ENCODE measurements around the gene FBRS. TPM values are rescaled to one million over a fixed set of nuclear protein-coding genes. Genes with fewer than 3 reads are reported as not detected.
A peak's percentile ranks its signal among the peaks of the same experiment; 100 is the strongest.
"Not testable (repeated sequence)": the region's sequence is repeated elsewhere in the genome, so short reads cannot be mapped to it uniquely, and the experiment has no call there.

Gene FBRS
- total RNA-seq, 1 donor from 2014 or later: 66.7 TPM

DNA sequence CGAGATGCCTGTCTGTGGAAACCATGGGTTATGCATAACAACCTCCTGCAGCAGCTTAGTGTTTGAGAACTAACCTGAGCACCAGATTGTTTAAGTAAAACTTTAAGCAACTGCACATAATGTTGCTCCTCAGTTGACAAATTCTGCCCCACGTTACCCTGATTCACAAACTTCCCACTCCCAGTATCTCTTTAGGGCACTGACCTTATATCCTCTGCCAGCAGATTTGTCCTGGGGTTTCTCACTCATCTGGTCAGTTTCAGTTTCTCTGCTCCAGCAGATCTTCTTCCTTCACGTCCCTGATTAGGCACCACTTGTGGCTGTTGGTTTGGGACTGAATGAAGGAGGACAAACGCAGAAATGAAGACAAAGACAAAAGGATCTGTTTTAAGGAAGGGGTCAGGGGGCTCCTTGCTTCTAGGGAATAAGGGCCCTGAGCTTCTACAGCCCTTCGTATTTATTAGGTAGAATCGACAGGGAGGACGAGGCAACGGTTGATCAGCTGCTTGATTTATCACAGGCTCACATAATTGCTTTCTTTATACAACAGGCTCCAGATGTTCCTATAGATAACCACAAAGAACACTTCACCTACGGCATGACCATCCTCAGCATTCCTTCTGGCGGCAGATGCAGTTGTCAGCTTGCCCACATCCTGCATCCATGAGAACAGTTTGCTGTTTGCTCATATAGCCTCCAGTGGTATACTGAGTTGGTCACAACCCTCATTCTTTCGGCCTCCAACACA, 34.5 kb upstream of the FBRS start:
- no peak overlapping the region for H3K4me3 Mint-ChIP-seq (ENCODE audit: unreplicated experiment)
- H3K36me3 Mint-ChIP-seq (ENCODE audit: unreplicated experiment): no peaks in the 10 kb centered on the region
- TF ChIP-seq, protein P1, sequence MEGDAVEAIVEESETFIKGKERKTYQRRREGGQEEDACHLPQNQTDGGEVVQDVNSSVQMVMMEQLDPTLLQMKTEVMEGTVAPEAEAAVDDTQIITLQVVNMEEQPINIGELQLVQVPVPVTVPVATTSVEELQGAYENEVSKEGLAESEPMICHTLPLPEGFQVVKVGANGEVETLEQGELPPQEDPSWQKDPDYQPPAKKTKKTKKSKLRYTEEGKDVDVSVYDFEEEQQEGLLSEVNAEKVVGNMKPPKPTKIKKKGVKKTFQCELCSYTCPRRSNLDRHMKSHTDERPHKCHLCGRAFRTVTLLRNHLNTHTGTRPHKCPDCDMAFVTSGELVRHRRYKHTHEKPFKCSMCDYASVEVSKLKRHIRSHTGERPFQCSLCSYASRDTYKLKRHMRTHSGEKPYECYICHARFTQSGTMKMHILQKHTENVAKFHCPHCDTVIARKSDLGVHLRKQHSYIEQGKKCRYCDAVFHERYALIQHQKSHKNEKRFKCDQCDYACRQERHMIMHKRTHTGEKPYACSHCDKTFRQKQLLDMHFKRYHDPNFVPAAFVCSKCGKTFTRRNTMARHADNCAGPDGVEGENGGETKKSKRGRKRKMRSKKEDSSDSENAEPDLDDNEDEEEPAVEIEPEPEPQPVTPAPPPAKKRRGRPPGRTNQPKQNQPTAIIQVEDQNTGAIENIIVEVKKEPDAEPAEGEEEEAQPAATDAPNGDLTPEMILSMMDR (IDR thresholded peaks at IDR 0.05; ENCODE audit: partially characterized antibody, unreplicated experiment): no peak
- no peak for DNase-seq
- no peak overlapping the region for H3K27ac Mint-ChIP-seq (ENCODE audit: unreplicated experiment)
- H3K27me3 Mint-ChIP-seq (ENCODE audit: unreplicated experiment): peaks cover 5% of the 10 kb centered on the region
- no peaks in the 10 kb centered on the region for H3K4me1 Mint-ChIP-seq (ENCODE audit: low read depth, unreplicated experiment)
- peaks cover 3% of the 10 kb centered on the region for H3K9me3 Mint-ChIP-seq (ENCODE audit: unreplicated experiment)

DNA sequence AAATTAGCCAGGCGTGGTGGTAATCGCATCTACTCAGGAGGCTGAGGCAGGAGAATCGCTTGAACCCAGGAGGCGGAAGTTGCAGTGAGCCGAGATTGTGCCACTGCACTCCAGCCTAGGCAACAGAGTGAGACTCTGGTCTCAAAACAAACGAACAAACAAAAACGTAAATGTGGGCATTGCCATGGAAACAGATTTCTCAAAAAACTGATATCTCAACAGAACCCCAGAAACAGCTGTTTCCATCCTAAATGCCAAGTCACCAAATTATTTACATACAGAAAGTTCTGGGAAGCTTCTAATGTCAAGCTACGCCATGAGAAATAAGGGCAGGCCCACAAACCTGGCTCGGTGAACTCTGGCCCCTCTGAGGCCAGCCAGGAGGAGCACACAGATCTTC, 32.0 kb upstream of the FBRS start:
- peaks cover 5% of the 10 kb centered on the region for H3K27me3 Mint-ChIP-seq (ENCODE audit: unreplicated experiment)

DNA sequence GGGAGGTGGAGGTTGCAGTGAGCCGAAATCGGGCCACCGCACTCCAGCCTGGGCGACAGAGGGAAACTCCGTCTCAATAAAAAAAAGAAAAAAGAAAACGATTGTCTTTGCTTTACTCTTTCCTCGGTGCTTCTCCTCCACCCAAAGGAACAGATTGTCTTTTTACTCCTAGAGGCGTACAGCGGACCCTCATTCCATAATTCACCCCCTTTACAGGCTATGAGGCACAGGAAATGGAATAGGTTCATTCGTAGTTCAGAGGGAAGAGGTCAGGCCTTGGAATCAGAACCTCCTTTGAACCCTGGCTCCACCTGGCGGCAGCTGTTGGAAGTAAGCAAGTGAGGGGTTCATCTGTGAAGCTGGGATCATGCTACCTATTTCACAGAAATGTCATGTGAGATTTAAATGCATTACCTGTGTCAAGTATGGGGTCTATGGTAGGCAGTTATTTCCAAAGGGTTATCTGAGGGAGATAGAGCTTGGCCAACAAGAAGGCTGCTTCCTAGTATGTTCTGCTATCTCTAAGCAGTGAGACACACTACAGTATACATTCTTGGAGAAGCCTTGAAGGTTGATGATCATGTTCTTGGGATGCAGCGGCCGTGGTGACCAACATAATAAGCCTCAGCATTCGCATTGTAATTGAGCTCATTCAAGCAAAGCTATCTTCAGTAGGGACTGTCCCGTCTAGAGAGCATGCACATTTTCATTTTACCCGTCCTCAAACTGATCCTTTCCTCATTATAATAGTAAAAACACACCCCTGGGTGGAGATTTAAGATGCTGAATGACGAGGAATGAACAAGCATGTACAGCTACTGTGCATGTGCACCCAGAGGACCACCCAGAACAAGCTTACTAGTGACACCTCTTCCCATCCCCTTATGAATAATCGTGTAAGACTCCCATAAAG, 29.3 kb upstream of the FBRS start:
- TF ChIP-seq, protein P1 (IDR thresholded peaks at IDR 0.05; ENCODE audit: partially characterized antibody, unreplicated experiment): peak; percentile 86
- Mint-ChIP-seq H3K36me3 (ENCODE audit: unreplicated experiment) (no peaks in the 10 kb centered on the region), H3K27ac (ENCODE audit: unreplicated experiment) (no peak overlapping the region), H3K4me1 (ENCODE audit: low read depth, unreplicated experiment) (no peaks in the 10 kb centered on the region), H3K27me3 (ENCODE audit: unreplicated experiment) (peaks cover 3% of the 10 kb centered on the region), H3K4me3 (ENCODE audit: unreplicated experiment) (no peak overlapping the region), H3K9me3 (ENCODE audit: unreplicated experiment) (no peaks in the 10 kb centered on the region)
- DNase-seq: peak; percentile 94

More for the DNA sequence above, 32.0 kb upstream of the FBRS start:
- no peak overlapping the region for H3K27ac Mint-ChIP-seq (ENCODE audit: unreplicated experiment)
- H3K36me3 Mint-ChIP-seq (ENCODE audit: unreplicated experiment): no peaks in the 10 kb centered on the region
- no peak for DNase-seq
- no peaks in the 10 kb centered on the region for H3K9me3 Mint-ChIP-seq (ENCODE audit: unreplicated experiment)
- TF ChIP-seq, protein P1 (IDR thresholded peaks at IDR 0.05; ENCODE audit: partially characterized antibody, unreplicated experiment): no peak
- H3K4me1 Mint-ChIP-seq (ENCODE audit: low read depth, unreplicated experiment): no peaks in the 10 kb centered on the region
- H3K4me3 Mint-ChIP-seq (ENCODE audit: unreplicated experiment): no peak overlapping the region

DNA sequence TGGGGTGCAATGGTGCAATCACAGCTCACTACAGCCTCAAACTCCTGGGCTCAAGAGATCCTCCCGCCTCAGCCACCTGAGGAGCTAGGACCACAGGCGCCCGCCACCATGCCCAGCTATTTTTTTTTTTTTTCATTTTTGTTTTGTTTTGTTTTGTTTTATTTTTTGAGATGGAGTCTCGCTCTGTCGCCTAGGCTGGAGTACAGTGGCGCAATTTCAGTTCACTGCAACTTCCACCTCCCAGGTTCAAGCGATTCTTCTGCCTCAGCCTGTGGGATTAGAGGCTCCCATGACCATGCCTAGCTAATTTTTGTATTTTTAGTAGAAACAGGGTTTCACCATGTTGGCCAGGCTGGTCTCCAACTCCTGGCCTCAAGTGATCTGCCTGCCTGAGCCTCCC, 25.8 kb upstream of the FBRS start:
- not testable (repeated sequence) for H3K4me3 Mint-ChIP-seq (ENCODE audit: unreplicated experiment); H3K36me3 Mint-ChIP-seq (ENCODE audit: unreplicated experiment); H3K27me3 Mint-ChIP-seq (ENCODE audit: unreplicated experiment); H3K27ac Mint-ChIP-seq (ENCODE audit: unreplicated experiment); DNase-seq; H3K4me1 Mint-ChIP-seq (ENCODE audit: low read depth, unreplicated experiment); H3K9me3 Mint-ChIP-seq (ENCODE audit: unreplicated experiment)

DNA sequence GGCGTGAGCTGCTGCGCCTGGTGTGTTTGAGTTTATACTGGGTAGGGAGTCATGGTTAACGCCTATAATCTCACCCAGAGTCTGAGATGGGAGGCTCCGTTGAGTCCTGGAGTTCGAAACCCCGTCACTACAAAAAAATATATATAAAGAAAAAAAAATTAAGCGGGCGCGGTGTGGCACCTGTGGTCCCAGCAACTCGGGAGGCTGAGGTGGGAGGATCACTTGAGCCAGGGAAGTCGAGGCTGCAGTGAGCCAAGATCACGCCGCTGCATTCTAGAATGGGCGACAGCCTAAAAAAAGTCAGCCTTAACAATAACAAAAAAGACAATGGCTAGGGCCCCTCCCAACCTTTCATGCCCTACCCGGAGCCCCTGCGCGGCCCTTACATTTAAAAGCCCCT, 24.7 kb upstream of the FBRS start:
- Mint-ChIP-seq H3K27ac (ENCODE audit: unreplicated experiment) (no peak overlapping the region), H3K4me1 (ENCODE audit: low read depth, unreplicated experiment) (peaks cover 4% of the 10 kb centered on the region), H3K27me3 (ENCODE audit: unreplicated experiment) (peaks cover 4% of the 10 kb centered on the region), H3K36me3 (ENCODE audit: unreplicated experiment) (no peaks in the 10 kb centered on the region), H3K4me3 (ENCODE audit: unreplicated experiment) (peak overlapping the region; percentile 97), H3K9me3 (ENCODE audit: unreplicated experiment) (peaks cover 3% of the 10 kb centered on the region)
- TF ChIP-seq, protein P1 (IDR thresholded peaks at IDR 0.05; ENCODE audit: partially characterized antibody, unreplicated experiment): no peak
- no peak for DNase-seq
